H9 (cell line): ENCODE data around the gene STARD8. TPM values are rescaled to one million over a fixed set of nuclear protein-coding genes. Genes with fewer than 3 reads are reported as not detected.

Experiments
- DNase-seq: peaks from one replicate; pipeline ENCODE4 v3.0.0-alpha.2; 2017
- H2AFZ ChIP-seq: one replicate; pipeline ENCODE4 v1.6.1; 2013; ENCODE audit warnings: mild to moderate bottlenecking, low read length, control low read depth, moderate library complexity
- H2AK5ac ChIP-seq: 2 replicates; pipeline ENCODE4 v1.6.1; 2013; ENCODE audit warnings: low read length, control low read depth, mixed read lengths; ENCODE audit not compliant: insufficient read length
- H2BK120ac ChIP-seq: one replicate; pipeline ENCODE4 v1.6.1; 2013; ENCODE audit warnings: low read depth, mild to moderate bottlenecking, low read length, control low read depth, inconsistent platforms; ENCODE audit not compliant: poor library complexity, severe bottlenecking
- H2BK12ac ChIP-seq: 2 replicates; pipeline ENCODE4 v1.6.1; 2013; ENCODE audit warnings: low read length, control low read depth, mixed read lengths, low read depth; ENCODE audit not compliant: insufficient read length
- H2BK15ac ChIP-seq: 2 replicates; pipeline ENCODE4 v1.6.1; 2013; ENCODE audit warnings: low read depth, low read length, control low read depth
- H2BK20ac ChIP-seq: one replicate; pipeline ENCODE4 v1.6.1; 2013; ENCODE audit warnings: low read depth, mild to moderate bottlenecking, low read length, control low read depth, inconsistent platforms; ENCODE audit not compliant: poor library complexity, severe bottlenecking
- H2BK5ac ChIP-seq: 2 replicates; pipeline ENCODE4 v1.6.1; 2013; ENCODE audit warnings: low read length, control low read depth, mixed read lengths; ENCODE audit not compliant: insufficient read length
- H3K14ac ChIP-seq: 2 replicates; pipeline ENCODE4 v1.6.1; 2013; ENCODE audit warnings: low read length, control low read depth; ENCODE audit not compliant: insufficient read depth
- H3K18ac ChIP-seq: 2 replicates; pipeline ENCODE4 v1.6.1; 2013; ENCODE audit warnings: low read depth, mild to moderate bottlenecking, mixed read lengths, low read length, control low read depth; ENCODE audit not compliant: insufficient read length
- H3K23ac ChIP-seq: 2 replicates; pipeline ENCODE4 v1.6.1; 2013; ENCODE audit warnings: low read length, control low read depth, mixed read lengths, low read depth; ENCODE audit not compliant: insufficient read length
- H3K23me2 ChIP-seq: 2 replicates; pipeline ENCODE4 v1.6.1; 2013; ENCODE audit warnings: low read depth, mild to moderate bottlenecking, mixed read lengths, low read length, control low read depth; ENCODE audit not compliant: insufficient read length, poor library complexity, severe bottlenecking
- H3K27ac ChIP-seq: 2 replicates; pipeline ENCODE4 v1.5.1; 2013; ENCODE audit warnings: low read length, control low read depth, mixed read lengths, low read depth; ENCODE audit not compliant: insufficient read length
- H3K27me3 ChIP-seq: 2 replicates; pipeline ENCODE4 v1.6.1; 2013; ENCODE audit warnings: low read length, control low read depth, inconsistent platforms; ENCODE audit not compliant: insufficient read depth
- H3K4ac ChIP-seq: 2 replicates; pipeline ENCODE4 v1.6.1; 2013; ENCODE audit warnings: low read depth, mild to moderate bottlenecking, control low read depth, inconsistent platforms, low read length, moderate library complexity
- H3K4me1 ChIP-seq: 2 replicates; pipeline ENCODE4 v1.6.1; 2013; ENCODE audit warnings: low read length, control low read depth, inconsistent platforms; ENCODE audit not compliant: insufficient read depth
- H3K4me2 ChIP-seq: 2 replicates; pipeline ENCODE4 v1.6.1; 2013; ENCODE audit warnings: low read length, control low read depth, mixed read lengths; ENCODE audit not compliant: insufficient read length, insufficient read depth
- H3K56ac ChIP-seq: 2 replicates; pipeline ENCODE4 v1.6.1; 2013; ENCODE audit warnings: low read depth, mild to moderate bottlenecking, mixed read lengths, low read length, control low read depth; ENCODE audit not compliant: insufficient read length
- H3K79me1 ChIP-seq: 2 replicates; pipeline ENCODE4 v1.6.1; 2013; ENCODE audit warnings: low read depth, mild to moderate bottlenecking, moderate library complexity, low read length, control low read depth, inconsistent platforms; ENCODE audit not compliant: insufficient read depth, poor library complexity, severe bottlenecking
- H3K79me2 ChIP-seq: 2 replicates; pipeline ENCODE4 v1.6.1; 2013; ENCODE audit warnings: low read length, control low read depth, inconsistent platforms; ENCODE audit not compliant: insufficient read depth
- H3K9ac ChIP-seq: 2 replicates; pipeline ENCODE4 v1.6.1; 2013; ENCODE audit warnings: low read length, control low read depth, mixed read lengths; ENCODE audit not compliant: insufficient read length; ENCODE audit errors: extremely low read depth
- H3K9me3 ChIP-seq: one replicate; pipeline ENCODE4 v1.6.1; 2013; ENCODE audit warnings: low read depth, low read length, inconsistent platforms; ENCODE audit not compliant: control insufficient read depth
- H3T11ph ChIP-seq: one replicate; pipeline ENCODE4 v1.6.1; 2013; ENCODE audit warnings: mild to moderate bottlenecking, low read length, control low read depth, inconsistent platforms
- H4K20me1 ChIP-seq: one replicate; pipeline ENCODE4 v1.6.1; 2013; ENCODE audit not compliant: control insufficient read depth, insufficient read length, insufficient read depth
- H4K5ac ChIP-seq: 2 replicates; pipeline ENCODE4 v1.6.1; 2013; ENCODE audit warnings: low read depth, mild to moderate bottlenecking, mixed read lengths, low read length, control low read depth; ENCODE audit not compliant: insufficient read length
- H4K8ac ChIP-seq: replicated peaks from 2 replicates; pipeline ENCODE4 v1.6.1; 2013; ENCODE audit warnings: low read length, control low read depth, mixed read lengths, low read depth; ENCODE audit not compliant: insufficient read length
- H4K91ac ChIP-seq: 2 replicates; pipeline ENCODE4 v1.6.1; 2013; ENCODE audit warnings: low read depth, mild to moderate bottlenecking, moderate library complexity, mixed read lengths, low read length, control low read depth; ENCODE audit not compliant: insufficient read length
- H3K27ac Mint-ChIP-seq, 3 experiments: 2 replicates in 2 of 3; 3 replicates in 1 of 3; pipeline ENCODE4 v1.8.0; 2020 to 2021; ENCODE audit warnings: mixed read lengths in 3 of 3, mild to moderate bottlenecking in 1 of 3, moderate library complexity in 1 of 3
- H3K27me3 Mint-ChIP-seq: 2 replicates; pipeline ENCODE4 v1.8.0; 2021; ENCODE audit warnings: low read depth, mild to moderate bottlenecking, moderate library complexity, mixed read lengths
- H3K36me3 Mint-ChIP-seq, 3 experiments: 2 replicates in 2 of 3; 3 replicates in 1 of 3; pipeline ENCODE4 v1.8.0; 2020 to 2021; ENCODE audit warnings: low read depth in 3 of 3, mixed read lengths in 3 of 3; ENCODE audit not compliant: insufficient read depth in 1 of 3
- H3K4me1 Mint-ChIP-seq, 2 experiments: 2 replicates each; pipeline ENCODE4 v1.8.0; 2020; ENCODE audit warnings: mixed read lengths in 2 of 2
- H3K4me3 Mint-ChIP-seq, 2 experiments: 2 replicates in 1 of 2; 3 replicates in 1 of 2; pipeline ENCODE4 v1.8.0; 2020 to 2021; ENCODE audit warnings: mild to moderate bottlenecking in 2 of 2, mixed read lengths in 2 of 2, moderate library complexity in 1 of 2
- H3K9me3 Mint-ChIP-seq, 2 experiments: 2 replicates in 1 of 2; 3 replicates in 1 of 2; pipeline ENCODE4 v1.8.0; 2020; ENCODE audit warnings: mild to moderate bottlenecking in 2 of 2, mixed read lengths in 2 of 2, moderate library complexity in 1 of 2
- WGBS: extraction: QIAGEN DNeasy Blood & Tissue Kit; methylation state at CpG from one replicate; pipeline ENCODE4 v1.1.7; 2013; ENCODE audit warnings: missing lambda C conversion rate, low lambda C conversion rate, mixed read lengths; ENCODE audit not compliant: insufficient read length; ENCODE audit errors: extremely low coverage; 5-methylcytosine and 5-hydroxymethylcytosine counted together
- total RNA-seq: library from RNA; stranded (reverse); gene quantifications from 2 replicates; pipeline ENCODE4 v1.2.1, GENCODE V29; 2021
- TF ChIP-seq, protein P1 (sequence below): fragments of 200-600 bp; sonication (generic); conservative IDR thresholded peaks from 3 replicates; pipeline ENCODE4 v1.8.0; 2021; ENCODE audit warnings: antibody characterized with exemption, mild to moderate bottlenecking

STARD8 gene
- total RNA-seq, 1 experiment from 2014 or later, result 0.52 TPM

DNA sequence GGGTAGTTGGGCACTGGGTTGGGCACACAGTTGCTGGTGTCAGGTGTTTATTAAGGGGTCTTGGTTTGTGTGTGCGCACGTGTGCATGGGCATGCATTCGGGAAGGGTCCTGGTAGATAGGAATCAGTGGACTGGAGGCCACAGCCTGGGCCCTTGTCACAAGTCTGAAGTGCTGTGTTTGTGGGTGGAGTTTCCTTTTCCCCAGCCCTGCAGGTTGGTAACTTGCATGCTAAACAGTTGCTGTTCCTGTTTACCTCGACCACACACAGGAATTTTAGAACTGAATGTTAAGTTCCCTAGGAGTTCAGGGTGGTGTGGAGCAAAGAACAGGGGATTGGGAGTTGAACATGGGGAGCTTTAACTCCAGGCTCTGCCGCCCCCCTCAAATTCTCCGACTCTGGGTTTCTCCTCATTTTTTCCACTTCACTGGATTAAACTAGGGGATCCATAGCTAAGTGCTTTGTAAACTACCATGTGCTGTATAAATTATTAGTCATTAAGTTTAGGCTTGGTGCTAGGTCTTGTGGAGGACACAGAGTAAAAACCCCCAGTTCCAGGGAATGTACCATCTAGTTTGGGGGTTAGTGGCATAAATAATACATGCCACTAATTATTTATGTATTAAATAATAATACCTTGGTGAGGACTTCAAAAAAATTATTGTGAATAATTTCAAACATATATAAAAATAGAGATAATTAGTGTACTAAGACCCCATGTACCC is 49.0 kb downstream of the STARD8 start:
- Histone ChIP-seq H3K4ac (no peak overlapping the region), H2BK5ac (no peak overlapping the region), H2BK120ac (no peak overlapping the region), H3K23ac (no peak overlapping the region), H2BK15ac (no peak overlapping the region), H3K23me2 (no peaks in the 10 kb centered on the region), H3K4me2 (no peak overlapping the region), H4K5ac (no peak overlapping the region), H3K4me1 (peaks cover 2% of the 10 kb centered on the region; the same call in 1 of the 2 replicates), H4K20me1 (no peaks in the 10 kb centered on the region), H4K91ac (no peak overlapping the region), H2BK20ac (no peak overlapping the region), H3K56ac (no peak overlapping the region), H3K79me1 (no peaks in the 10 kb centered on the region), H3T11ph (no peak overlapping the region), H3K18ac (no peak overlapping the region), H3K79me2 (no peaks in the 10 kb centered on the region), H3K9ac (no peak overlapping the region), H3K27ac (no peak overlapping the region), H2AFZ (no peak overlapping the region), H2AK5ac (no peak overlapping the region), H2BK12ac (no peak overlapping the region), H4K8ac (no peak overlapping the region), H3K14ac (no peak overlapping the region), H3K27me3 (no peaks in the 10 kb centered on the region; the same call in 1 of the 2 replicates), H3K9me3 (peaks cover 54% of the 10 kb centered on the region)
- no peak for DNase-seq
- TF ChIP-seq, protein P1, sequence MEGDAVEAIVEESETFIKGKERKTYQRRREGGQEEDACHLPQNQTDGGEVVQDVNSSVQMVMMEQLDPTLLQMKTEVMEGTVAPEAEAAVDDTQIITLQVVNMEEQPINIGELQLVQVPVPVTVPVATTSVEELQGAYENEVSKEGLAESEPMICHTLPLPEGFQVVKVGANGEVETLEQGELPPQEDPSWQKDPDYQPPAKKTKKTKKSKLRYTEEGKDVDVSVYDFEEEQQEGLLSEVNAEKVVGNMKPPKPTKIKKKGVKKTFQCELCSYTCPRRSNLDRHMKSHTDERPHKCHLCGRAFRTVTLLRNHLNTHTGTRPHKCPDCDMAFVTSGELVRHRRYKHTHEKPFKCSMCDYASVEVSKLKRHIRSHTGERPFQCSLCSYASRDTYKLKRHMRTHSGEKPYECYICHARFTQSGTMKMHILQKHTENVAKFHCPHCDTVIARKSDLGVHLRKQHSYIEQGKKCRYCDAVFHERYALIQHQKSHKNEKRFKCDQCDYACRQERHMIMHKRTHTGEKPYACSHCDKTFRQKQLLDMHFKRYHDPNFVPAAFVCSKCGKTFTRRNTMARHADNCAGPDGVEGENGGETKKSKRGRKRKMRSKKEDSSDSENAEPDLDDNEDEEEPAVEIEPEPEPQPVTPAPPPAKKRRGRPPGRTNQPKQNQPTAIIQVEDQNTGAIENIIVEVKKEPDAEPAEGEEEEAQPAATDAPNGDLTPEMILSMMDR, result no peak
- WGBS, result no CpG with 5 or more reads among the region's 6 CpGs
- Mint-ChIP-seq H3K4me1 (peaks cover 16 to 23% of the 10 kb centered on the region in 2 experiments; a peak in 3 of 4 replicates), H3K27ac (no peak overlapping the region), H3K4me3 (no peak overlapping the region), H3K9me3 (peaks cover 63 to 77% of the 10 kb centered on the region in 2 experiments), H3K36me3 (peaks cover 0 to 6% (median 2%) of the 10 kb centered on the region in 3 experiments; a peak in 5 of 7 replicates), H3K27me3 (peaks cover 30% of the 10 kb centered on the region)
